ENCODE results near the gene TSNAXIP1.

The TSNAXIP1 gene

DNA sequence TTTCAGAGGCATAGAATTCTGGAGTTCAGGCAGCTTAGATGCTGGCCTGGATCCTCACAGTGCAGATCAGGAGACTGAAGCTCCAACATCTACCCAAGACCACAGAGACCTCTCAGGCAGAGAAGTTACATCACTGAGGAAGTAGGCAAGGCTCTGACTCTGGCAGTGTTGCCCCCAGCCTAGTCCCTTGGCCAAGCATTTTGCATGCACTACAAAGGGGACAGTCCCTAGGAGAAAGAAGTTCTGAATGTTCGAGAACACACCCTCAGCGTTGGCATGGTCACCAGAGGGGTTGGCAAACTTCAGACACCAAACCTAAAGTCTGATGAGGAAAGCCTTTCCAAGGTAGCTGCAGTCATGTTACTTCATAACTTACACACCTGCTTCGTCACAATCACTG is 2.8 kb upstream of the TSNAXIP1 start:
- no peak for DNase-seq (ENCODE audit: extremely low read depth, low read depth)
- TF ChIP-seq, protein P1, sequence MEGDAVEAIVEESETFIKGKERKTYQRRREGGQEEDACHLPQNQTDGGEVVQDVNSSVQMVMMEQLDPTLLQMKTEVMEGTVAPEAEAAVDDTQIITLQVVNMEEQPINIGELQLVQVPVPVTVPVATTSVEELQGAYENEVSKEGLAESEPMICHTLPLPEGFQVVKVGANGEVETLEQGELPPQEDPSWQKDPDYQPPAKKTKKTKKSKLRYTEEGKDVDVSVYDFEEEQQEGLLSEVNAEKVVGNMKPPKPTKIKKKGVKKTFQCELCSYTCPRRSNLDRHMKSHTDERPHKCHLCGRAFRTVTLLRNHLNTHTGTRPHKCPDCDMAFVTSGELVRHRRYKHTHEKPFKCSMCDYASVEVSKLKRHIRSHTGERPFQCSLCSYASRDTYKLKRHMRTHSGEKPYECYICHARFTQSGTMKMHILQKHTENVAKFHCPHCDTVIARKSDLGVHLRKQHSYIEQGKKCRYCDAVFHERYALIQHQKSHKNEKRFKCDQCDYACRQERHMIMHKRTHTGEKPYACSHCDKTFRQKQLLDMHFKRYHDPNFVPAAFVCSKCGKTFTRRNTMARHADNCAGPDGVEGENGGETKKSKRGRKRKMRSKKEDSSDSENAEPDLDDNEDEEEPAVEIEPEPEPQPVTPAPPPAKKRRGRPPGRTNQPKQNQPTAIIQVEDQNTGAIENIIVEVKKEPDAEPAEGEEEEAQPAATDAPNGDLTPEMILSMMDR (IDR thresholded peaks at IDR 0.05; ENCODE audit: low read depth, low read length), result no peak

DNA sequence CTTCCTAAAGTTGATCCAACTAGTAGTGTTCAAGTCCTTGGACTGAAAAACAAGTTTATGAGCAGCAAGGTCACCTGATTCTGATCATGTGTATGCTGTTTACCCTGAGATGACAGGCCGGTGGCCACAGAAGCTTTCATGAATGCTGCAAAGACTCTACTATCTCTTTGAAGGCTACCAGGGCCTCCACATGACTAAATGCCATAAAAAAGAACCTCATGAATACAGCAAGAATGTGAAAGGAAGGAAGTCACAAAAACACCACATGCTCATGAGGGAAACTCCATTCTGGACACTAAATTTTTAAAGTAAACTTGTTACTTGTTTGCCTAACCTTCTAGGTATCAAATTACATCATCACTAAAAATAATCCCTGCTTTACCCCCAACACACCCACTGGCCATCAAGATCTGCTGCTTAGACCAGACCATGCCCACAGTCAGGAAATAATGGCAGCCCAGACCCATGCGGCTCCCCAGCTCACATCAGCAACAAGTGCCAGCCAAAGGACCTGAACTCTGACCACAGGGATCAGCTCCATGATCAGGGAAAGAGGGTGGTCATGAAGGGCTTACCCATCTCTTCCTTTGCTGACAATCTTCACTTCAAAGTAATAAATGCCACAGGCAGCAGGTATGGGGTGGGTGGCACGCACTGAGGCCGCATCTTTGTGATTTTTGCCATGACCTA is 1.7 kb upstream of the TSNAXIP1 start:
- TF ChIP-seq, protein P1 (IDR thresholded peaks at IDR 0.05; ENCODE audit: low read depth, low read length), result no peak
- no peak for DNase-seq (ENCODE audit: extremely low read depth, low read depth)

DNA sequence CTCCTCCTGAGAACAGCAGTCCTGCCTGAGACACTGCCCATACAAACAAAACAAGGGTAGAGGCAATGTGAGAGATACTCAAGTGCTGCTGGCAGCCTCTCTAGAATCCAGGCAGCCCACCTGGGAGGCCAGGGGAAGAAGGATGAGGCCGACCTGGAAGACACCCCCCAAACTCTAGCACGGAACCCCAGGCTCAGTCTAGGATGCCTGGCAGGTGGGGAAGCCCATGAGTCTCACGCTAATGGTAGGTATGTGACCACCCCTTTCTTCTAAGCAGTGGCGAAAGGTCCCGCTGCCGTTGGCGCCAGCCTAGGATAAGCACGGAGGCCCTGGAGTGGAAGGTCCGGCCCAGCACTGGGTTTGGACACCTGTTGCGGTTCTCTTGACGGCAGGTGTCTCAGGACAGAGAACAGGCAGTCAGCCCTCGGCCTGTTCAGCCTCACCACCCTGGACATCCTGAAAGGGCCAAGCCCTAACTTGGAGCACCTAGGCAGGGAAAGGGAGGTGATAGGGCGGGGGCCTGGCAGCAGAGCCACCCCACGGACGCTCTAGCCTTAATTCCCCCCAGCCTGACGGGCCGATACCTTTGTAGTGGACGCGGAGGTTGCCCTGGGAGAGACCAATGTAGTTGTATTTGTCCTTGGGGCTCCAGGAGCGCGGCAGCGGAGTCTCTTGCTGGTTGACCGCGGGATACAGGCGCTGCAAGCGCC is 816 bp upstream of the TSNAXIP1 start:
- TF ChIP-seq, protein P1 (IDR thresholded peaks at IDR 0.05; ENCODE audit: low read depth, low read length), result no peak
- no peak for DNase-seq (ENCODE audit: extremely low read depth, low read depth)

DNA sequence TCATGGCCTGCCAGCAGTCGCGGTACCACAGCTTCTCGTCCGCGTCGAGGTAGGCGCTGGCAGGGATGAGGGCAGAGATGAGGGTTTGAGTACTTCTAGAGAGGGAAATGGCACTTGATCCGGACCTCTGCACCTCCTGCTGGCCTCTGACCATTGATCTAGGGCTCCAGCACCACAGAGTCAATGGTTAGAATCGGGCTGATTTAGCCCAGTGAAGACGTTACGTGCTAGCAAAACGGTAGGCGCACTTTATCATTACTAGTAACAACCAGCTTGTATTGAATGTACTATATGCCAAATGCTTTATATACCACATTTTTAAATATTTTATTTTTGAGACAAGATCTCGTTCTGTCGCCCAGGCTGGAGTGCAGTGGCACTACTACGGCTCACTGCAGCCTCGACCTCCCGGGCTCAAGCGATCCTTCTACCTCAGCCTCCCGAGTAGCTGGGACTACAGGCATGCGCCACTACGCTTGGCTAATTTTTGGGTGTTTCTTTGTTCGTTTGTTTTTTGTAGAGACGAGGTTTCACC is 526 bp downstream of the TSNAXIP1 start:
- TF ChIP-seq, protein P1 (IDR thresholded peaks at IDR 0.05; ENCODE audit: low read depth, low read length), result peak; percentile 23
- DNase-seq (ENCODE audit: extremely low read depth, low read depth), result no peak

DNA sequence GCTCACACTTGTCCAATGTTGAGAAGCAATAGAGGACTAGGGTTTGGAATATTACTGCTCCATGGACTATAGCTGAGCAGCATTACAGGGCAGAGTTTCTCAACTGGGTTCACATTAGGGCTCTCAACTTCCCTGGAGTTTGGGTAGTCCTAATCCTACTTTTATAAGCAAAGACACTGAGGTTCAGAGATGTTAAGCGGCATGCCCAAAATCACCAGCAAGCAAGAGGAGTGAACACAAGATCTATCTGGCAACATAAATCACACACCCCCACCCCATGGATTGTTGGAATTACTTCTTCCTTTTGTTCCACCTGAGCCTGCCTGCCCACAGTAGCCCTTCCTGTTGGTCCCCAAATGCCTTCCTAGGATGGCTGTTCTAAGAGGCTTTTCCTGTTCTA is 5.2 kb downstream of the TSNAXIP1 start:
- TF ChIP-seq, protein P1 (IDR thresholded peaks at IDR 0.05; ENCODE audit: low read depth, low read length), result no peak
- DNase-seq (ENCODE audit: extremely low read depth, low read depth), result no peak

DNA sequence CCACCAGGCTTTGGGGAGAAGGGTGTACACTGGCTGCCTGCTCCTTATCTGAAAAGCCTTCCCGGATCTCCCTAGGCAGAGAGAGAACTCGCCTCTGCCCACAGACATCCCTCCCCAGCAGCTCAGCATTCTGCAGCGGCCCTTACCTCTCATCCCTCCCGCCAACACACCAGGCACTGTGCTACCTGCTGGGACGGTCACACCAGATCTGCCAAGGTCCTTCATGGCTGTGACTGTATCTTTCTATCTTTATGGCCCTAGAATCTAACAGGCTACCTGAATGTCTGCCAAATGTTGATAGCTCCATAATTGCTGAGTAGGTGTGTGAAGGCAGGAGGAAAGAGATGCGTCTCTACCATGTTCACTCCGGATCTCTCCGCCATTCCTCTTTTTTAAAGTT is 7.9 kb downstream of the TSNAXIP1 start:
- TF ChIP-seq, protein P1 (IDR thresholded peaks at IDR 0.05; ENCODE audit: low read depth, low read length), result no peak

DNA sequence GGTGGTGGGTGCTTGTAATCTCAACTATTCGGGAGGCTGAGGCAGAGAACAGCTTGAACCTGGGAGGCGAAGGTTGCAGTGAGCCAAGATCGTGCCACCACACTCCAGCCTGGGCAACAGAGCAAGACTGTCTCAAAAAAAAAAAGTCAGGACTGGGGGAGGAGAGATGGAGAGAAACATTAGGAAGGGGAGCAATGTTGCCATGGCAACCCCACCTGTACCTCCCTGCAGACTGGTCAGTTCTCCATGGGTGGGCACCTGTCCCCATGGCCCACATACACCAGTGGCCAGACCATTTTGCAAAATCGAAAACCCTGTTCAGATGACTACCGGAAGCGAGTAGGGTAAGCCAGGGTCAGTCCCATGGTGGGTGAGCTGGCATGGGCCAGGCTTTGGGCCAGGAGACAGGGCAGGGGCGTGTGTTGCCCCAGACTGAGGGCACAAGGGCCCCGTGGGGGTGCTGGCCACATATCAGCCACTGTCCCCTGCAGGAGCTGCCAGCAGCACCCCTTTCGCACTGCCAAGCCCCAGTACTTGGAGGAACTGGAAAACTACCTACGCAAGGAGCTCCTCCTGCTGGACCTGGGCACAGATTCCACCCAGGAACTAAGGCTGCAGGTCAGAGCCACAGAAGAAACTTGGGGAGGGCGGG is 14.0 kb downstream of the TSNAXIP1 start:
- DNase-seq (ENCODE audit: extremely low read depth, low read depth), result no peak
- TF ChIP-seq, protein P1 (IDR thresholded peaks at IDR 0.05; ENCODE audit: low read depth, low read length), result no peak

More for the DNA sequence above, 7.9 kb downstream of the TSNAXIP1 start:
- no peak for DNase-seq (ENCODE audit: extremely low read depth, low read depth)
